ENCODE results near the gene LSM8. TPM values are rescaled to one million over a fixed set of nuclear protein-coding genes. Genes with fewer than 3 reads are reported as not detected.

The LSM8 gene
- total RNA-seq, 1 experiment from 2014 or later: 48.2 TPM

DNA sequence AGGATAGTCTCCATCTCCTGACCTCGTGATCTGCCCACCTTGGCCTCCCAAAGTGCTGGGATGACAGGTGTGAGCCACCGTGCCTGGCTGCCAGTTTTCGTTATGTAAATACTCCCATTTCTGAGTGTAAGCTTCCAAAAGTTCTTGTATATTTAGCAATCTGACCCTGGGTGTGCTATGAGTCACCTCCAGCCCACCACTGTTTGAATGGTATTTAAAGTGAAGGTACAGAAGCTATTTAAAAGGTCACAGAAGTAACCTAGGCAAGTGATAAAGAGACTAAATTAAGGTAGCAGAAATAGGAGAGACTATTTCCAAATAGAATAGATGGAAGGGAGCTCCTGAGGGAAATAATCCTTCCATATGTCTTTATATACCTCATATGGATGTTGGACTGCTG lies 36.6 kb downstream of the LSM8 start:
- ATAC-seq (no peak), DNase-seq (ENCODE audit: low spot score) (no peak)
- no peak overlapping the region for H3K4me3 Mint-ChIP-seq
- TF ChIP-seq, protein P1, sequence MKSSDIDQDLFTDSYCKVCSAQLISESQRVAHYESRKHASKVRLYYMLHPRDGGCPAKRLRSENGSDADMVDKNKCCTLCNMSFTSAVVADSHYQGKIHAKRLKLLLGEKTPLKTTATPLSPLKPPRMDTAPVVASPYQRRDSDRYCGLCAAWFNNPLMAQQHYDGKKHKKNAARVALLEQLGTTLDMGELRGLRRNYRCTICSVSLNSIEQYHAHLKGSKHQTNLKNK (CRISPR knock-in tag; IDR thresholded peaks at IDR 0.05): no peak
- TF ChIP-seq SMAD4 (CRISPR knock-in tag; IDR thresholded peaks at IDR 0.05) (no peak), MYBL2 (CRISPR knock-in tag; IDR thresholded peaks at IDR 0.05) (no peak), TEAD4 (CRISPR knock-in tag; IDR thresholded peaks at IDR 0.05) (no peak)
- TF ChIP-seq, protein P2, sequence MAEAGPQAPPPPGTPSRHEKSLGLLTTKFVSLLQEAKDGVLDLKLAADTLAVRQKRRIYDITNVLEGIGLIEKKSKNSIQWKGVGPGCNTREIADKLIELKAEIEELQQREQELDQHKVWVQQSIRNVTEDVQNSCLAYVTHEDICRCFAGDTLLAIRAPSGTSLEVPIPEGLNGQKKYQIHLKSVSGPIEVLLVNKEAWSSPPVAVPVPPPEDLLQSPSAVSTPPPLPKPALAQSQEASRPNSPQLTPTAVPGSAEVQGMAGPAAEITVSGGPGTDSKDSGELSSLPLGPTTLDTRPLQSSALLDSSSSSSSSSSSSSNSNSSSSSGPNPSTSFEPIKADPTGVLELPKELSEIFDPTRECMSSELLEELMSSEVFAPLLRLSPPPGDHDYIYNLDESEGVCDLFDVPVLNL (CRISPR knock-in tag; IDR thresholded peaks at IDR 0.05; ENCODE audit: borderline replicate concordance, low read depth): no peak
- H3K27ac Mint-ChIP-seq: no peak overlapping the region
- ChIA-PET CTCF (interaction anchor here (1.0 kb wide), 1 partner anchor 25 kb away, joined by 3 read pairs; no protein-coding TSS in a partner anchor), POLR2A (no interaction called here)
- H3K4me1 Mint-ChIP-seq: no peaks in the 10 kb centered on the region
- H3K36me3 Mint-ChIP-seq: no peaks in the 10 kb centered on the region
- no peaks in the 10 kb centered on the region for H3K27me3 Mint-ChIP-seq (ENCODE audit: low read depth)
- H3K9me3 Mint-ChIP-seq: no peaks in the 10 kb centered on the region

DNA sequence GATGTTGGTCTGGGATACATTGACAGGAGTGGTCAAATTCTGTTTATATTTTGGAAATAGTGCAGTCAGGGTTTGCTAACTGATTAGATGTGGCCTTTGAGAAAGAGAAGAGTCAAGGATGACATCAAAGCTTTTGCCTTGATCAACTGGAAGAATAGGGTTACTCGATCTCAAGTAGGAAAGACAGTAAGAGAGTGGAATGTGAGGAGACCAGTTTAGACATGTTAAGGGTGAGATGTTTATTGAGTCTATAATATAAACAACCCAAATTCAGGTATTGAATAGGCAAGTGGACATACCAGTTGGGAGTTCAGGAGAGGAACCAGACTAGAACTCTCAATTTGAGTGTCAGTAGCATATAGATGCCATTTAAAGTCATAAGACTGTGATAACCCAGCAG lies 38.6 kb downstream of the LSM8 start:
- Mint-ChIP-seq H3K9me3 (no peaks in the 10 kb centered on the region), H3K36me3 (no peaks in the 10 kb centered on the region), H3K4me1 (no peaks in the 10 kb centered on the region), H3K27ac (no peak overlapping the region), H3K27me3 (ENCODE audit: low read depth) (no peaks in the 10 kb centered on the region), H3K4me3 (no peak overlapping the region)
- ATAC-seq (no peak), DNase-seq (ENCODE audit: low spot score) (no peak)
- no peak for TF ChIP-seq NR2C2 (CRISPR knock-in tag; IDR thresholded peaks at IDR 0.05)
- TF ChIP-seq, protein P2 (CRISPR knock-in tag; IDR thresholded peaks at IDR 0.05; ENCODE audit: borderline replicate concordance, low read depth): no peak
- ChIA-PET POLR2A (interaction anchor here (0.7 kb wide), 1 partner anchor 387 kb away, joined by 3 read pairs; no protein-coding TSS in a partner anchor), CTCF (no interaction called here)

DNA sequence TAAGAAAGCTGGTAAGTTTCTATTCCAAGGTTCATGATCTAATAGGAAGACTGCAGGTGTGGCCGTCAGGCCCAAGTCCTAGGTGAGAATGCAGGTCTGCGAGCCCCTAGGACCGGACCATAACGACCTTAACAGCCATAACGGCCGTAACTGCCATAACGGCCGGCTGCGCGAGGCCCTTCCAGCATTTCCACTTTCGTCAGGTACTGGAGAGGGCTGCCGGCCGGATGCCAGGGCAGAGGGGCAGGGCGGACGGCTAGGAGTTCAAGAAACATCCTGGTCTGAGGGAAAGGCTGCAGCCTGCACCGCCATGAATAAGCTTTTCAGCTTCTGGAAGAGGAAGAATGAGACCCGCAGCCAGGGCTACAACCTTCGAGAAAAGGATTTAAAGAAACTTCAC lies 40.6 kb downstream of the LSM8 start, which contains the start of gene ANKRD7:
Gene ANKRD7 (plus strand): TSS at position 184 of the 400 bp plus-strand sequence. CDS start 127 bp downstream, at position 311.
- CTCF ChIA-PET: no interaction called here
- no peaks in the 10 kb centered on the region for H3K27me3 Mint-ChIP-seq (ENCODE audit: low read depth)
- POLR2A ChIA-PET: no interaction called here
- TF ChIP-seq, protein P3, sequence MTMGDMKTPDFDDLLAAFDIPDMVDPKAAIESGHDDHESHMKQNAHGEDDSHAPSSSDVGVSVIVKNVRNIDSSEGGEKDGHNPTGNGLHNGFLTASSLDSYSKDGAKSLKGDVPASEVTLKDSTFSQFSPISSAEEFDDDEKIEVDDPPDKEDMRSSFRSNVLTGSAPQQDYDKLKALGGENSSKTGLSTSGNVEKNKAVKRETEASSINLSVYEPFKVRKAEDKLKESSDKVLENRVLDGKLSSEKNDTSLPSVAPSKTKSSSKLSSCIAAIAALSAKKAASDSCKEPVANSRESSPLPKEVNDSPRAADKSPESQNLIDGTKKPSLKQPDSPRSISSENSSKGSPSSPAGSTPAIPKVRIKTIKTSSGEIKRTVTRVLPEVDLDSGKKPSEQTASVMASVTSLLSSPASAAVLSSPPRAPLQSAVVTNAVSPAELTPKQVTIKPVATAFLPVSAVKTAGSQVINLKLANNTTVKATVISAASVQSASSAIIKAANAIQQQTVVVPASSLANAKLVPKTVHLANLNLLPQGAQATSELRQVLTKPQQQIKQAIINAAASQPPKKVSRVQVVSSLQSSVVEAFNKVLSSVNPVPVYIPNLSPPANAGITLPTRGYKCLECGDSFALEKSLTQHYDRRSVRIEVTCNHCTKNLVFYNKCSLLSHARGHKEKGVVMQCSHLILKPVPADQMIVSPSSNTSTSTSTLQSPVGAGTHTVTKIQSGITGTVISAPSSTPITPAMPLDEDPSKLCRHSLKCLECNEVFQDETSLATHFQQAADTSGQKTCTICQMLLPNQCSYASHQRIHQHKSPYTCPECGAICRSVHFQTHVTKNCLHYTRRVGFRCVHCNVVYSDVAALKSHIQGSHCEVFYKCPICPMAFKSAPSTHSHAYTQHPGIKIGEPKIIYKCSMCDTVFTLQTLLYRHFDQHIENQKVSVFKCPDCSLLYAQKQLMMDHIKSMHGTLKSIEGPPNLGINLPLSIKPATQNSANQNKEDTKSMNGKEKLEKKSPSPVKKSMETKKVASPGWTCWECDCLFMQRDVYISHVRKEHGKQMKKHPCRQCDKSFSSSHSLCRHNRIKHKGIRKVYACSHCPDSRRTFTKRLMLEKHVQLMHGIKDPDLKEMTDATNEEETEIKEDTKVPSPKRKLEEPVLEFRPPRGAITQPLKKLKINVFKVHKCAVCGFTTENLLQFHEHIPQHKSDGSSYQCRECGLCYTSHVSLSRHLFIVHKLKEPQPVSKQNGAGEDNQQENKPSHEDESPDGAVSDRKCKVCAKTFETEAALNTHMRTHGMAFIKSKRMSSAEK (CRISPR knock-in tag; IDR thresholded peaks at IDR 0.05; ENCODE audit: borderline replicate concordance): no peak
- TF ChIP-seq, protein P4, sequence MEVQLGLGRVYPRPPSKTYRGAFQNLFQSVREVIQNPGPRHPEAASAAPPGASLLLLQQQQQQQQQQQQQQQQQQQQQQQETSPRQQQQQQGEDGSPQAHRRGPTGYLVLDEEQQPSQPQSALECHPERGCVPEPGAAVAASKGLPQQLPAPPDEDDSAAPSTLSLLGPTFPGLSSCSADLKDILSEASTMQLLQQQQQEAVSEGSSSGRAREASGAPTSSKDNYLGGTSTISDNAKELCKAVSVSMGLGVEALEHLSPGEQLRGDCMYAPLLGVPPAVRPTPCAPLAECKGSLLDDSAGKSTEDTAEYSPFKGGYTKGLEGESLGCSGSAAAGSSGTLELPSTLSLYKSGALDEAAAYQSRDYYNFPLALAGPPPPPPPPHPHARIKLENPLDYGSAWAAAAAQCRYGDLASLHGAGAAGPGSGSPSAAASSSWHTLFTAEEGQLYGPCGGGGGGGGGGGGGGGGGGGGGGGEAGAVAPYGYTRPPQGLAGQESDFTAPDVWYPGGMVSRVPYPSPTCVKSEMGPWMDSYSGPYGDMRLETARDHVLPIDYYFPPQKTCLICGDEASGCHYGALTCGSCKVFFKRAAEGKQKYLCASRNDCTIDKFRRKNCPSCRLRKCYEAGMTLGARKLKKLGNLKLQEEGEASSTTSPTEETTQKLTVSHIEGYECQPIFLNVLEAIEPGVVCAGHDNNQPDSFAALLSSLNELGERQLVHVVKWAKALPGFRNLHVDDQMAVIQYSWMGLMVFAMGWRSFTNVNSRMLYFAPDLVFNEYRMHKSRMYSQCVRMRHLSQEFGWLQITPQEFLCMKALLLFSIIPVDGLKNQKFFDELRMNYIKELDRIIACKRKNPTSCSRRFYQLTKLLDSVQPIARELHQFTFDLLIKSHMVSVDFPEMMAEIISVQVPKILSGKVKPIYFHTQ (CRISPR knock-in tag; IDR thresholded peaks at IDR 0.05): no peak
- TF ChIP-seq RORB (CRISPR knock-in tag; IDR thresholded peaks at IDR 0.05) (no peak), SOX15 (CRISPR knock-in tag; IDR thresholded peaks at IDR 0.05) (no peak)
- TF ChIP-seq, protein P5, sequence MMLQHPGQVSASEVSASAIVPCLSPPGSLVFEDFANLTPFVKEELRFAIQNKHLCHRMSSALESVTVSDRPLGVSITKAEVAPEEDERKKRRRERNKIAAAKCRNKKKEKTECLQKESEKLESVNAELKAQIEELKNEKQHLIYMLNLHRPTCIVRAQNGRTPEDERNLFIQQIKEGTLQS (CRISPR knock-in tag; conservative IDR thresholded peaks at IDR 0.05): no peak
- TF ChIP-seq, protein P6, sequence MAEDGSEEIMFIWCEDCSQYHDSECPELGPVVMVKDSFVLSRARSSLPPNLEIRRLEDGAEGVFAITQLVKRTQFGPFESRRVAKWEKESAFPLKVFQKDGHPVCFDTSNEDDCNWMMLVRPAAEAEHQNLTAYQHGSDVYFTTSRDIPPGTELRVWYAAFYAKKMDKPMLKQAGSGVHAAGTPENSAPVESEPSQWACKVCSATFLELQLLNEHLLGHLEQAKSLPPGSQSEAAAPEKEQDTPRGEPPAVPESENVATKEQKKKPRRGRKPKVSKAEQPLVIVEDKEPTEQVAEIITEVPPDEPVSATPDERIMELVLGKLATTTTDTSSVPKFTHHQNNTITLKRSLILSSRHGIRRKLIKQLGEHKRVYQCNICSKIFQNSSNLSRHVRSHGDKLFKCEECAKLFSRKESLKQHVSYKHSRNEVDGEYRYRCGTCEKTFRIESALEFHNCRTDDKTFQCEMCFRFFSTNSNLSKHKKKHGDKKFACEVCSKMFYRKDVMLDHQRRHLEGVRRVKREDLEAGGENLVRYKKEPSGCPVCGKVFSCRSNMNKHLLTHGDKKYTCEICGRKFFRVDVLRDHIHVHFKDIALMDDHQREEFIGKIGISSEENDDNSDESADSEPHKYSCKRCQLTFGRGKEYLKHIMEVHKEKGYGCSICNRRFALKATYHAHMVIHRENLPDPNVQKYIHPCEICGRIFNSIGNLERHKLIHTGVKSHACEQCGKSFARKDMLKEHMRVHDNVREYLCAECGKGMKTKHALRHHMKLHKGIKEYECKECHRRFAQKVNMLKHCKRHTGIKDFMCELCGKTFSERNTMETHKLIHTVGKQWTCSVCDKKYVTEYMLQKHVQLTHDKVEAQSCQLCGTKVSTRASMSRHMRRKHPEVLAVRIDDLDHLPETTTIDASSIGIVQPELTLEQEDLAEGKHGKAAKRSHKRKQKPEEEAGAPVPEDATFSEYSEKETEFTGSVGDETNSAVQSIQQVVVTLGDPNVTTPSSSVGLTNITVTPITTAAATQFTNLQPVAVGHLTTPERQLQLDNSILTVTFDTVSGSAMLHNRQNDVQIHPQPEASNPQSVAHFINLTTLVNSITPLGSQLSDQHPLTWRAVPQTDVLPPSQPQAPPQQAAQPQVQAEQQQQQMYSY (CRISPR knock-in tag; IDR thresholded peaks at IDR 0.05): no peak
- TF ChIP-seq, protein P7, sequence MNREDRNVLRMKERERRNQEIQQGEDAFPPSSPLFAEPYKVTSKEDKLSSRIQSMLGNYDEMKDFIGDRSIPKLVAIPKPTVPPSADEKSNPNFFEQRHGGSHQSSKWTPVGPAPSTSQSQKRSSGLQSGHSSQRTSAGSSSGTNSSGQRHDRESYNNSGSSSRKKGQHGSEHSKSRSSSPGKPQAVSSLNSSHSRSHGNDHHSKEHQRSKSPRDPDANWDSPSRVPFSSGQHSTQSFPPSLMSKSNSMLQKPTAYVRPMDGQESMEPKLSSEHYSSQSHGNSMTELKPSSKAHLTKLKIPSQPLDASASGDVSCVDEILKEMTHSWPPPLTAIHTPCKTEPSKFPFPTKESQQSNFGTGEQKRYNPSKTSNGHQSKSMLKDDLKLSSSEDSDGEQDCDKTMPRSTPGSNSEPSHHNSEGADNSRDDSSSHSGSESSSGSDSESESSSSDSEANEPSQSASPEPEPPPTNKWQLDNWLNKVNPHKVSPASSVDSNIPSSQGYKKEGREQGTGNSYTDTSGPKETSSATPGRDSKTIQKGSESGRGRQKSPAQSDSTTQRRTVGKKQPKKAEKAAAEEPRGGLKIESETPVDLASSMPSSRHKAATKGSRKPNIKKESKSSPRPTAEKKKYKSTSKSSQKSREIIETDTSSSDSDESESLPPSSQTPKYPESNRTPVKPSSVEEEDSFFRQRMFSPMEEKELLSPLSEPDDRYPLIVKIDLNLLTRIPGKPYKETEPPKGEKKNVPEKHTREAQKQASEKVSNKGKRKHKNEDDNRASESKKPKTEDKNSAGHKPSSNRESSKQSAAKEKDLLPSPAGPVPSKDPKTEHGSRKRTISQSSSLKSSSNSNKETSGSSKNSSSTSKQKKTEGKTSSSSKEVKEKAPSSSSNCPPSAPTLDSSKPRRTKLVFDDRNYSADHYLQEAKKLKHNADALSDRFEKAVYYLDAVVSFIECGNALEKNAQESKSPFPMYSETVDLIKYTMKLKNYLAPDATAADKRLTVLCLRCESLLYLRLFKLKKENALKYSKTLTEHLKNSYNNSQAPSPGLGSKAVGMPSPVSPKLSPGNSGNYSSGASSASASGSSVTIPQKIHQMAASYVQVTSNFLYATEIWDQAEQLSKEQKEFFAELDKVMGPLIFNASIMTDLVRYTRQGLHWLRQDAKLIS (CRISPR knock-in tag; IDR thresholded peaks at IDR 0.05; ENCODE audit: borderline replicate concordance): no peak

More for the DNA sequence above, 40.6 kb downstream of the LSM8 start, which contains the start of gene ANKRD7:
- Mint-ChIP-seq H3K36me3 (no peaks in the 10 kb centered on the region), H3K27ac (no peak within 1 kb of the TSS), H3K4me3 (no peak within 1 kb of the TSS), H3K9me3 (no peaks in the 10 kb centered on the region), H3K4me1 (no peaks in the 10 kb centered on the region)
- DNase-seq (ENCODE audit: low spot score) (no peak), ATAC-seq (no peak)
